Activated CD4-positive, alpha-beta memory T cell treated with anti-CD3 and anti-CD28 coated beads, Interleukin-2, amount 10 ng/mL, durations not matched to agents 7 days and 5 days (primary cell): Measurements from ENCODE around the gene CCSER1. TPM values are rescaled to one million over a fixed set of nuclear protein-coding genes. Genes with fewer than 3 reads are reported as not detected.

Experiments
- CTCF ChIA-PET: fragments of 350-600 bp; sonication (Branson Sonifier 250); formaldehyde crosslinking; loops from one replicate; lab custom pipeline; 2021; ENCODE audit warnings: antibody characterized with exemption, inconsistent platforms; lab: Charles Lee
- POLR2A ChIA-PET: fragments of 350-600 bp; sonication (Branson Sonifier 250); formaldehyde crosslinking; loops from one replicate; lab custom pipeline; 2021; ENCODE audit warnings: antibody characterized with exemption; lab: Charles Lee
- DNase-seq: peaks from one replicate; pipeline ENCODE4 v3.0.0-alpha.2; 2020
- H3K27ac Mint-ChIP-seq: one replicate; pipeline ENCODE4 v1.8.0; 2021; ENCODE audit warnings: mild to moderate bottlenecking, mixed read lengths
- H3K27me3 Mint-ChIP-seq: one replicate; pipeline ENCODE4 v1.8.0; 2021; ENCODE audit warnings: mixed read lengths
- H3K36me3 Mint-ChIP-seq: one replicate; pipeline ENCODE4 v1.8.0; 2021; ENCODE audit warnings: low read depth, mixed read lengths
- H3K4me1 Mint-ChIP-seq: one replicate; pipeline ENCODE4 v1.8.0; 2021; ENCODE audit warnings: mixed read lengths
- H3K4me3 Mint-ChIP-seq: one replicate; pipeline ENCODE4 v1.8.0; 2021; ENCODE audit warnings: mild to moderate bottlenecking, mixed read lengths
- H3K9me3 Mint-ChIP-seq: one replicate; pipeline ENCODE4 v1.8.0; 2021; ENCODE audit warnings: mixed read lengths
- total RNA-seq, 2 experiments: library from RNA; stranded (reverse); gene quantifications; one replicate each; pipeline ENCODE4 v1.2.3, GENCODE V29; 2021

CCSER1 gene
- total RNA-seq, 2 experiments from 2014 or later = 0.50 to 0.73 TPM

DNA sequence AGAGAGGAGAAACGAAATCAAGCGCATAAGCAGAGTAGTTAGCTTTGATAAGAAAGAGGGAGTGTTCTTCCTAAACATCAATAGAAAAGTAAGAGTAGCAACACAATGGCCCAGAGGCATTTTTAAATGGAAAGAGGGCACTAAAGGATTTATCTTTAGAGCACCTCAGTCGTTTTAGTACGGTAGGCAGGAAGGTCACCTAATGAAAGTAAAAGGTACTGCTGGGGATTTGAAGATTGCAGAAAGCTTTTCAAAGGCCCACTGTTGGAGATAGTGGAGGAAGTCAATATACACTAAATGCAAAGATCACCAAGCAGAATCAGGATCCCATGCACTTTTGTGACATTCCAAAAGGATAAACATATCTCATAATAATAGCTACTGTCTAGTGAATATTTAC is 1508.9 kb downstream of the CCSER1 start:
- Mint-ChIP-seq H3K4me1 (no peaks in the 10 kb centered on the region), H3K27me3 (no peaks in the 10 kb centered on the region), H3K4me3 (no peak overlapping the region), H3K9me3 (peaks cover 2% of the 10 kb centered on the region), H3K36me3 (no peaks in the 10 kb centered on the region), H3K27ac (no peak overlapping the region)
- no peak for DNase-seq
- ChIA-PET POLR2A (no interaction called here), CTCF (no interaction called here)

Other genes starting within 250 kb of the CCSER1 start
- 1 to 10 TPM in 1 of 2 experiments, under 1 TPM in 1; 0.90 to 1.2 TPM for gene MMRN1, start 232.5 kb upstream of the CCSER1 start, total RNA-seq